Measurements from ENCODE around the gene MRPS14. TPM values are rescaled to one million over a fixed set of nuclear protein-coding genes. Genes with fewer than 3 reads are reported as not detected.

Gene MRPS14
- polyA plus RNA-seq, 1 donor from 2014 or later: 49.5 TPM

- Histone ChIP-seq H3K9me2 (ENCODE audit: insufficient read depth, low read length) (no peaks in the 10 kb centered on the region), H3K4me3 (ENCODE audit: low read length) (no peak overlapping the region), H3K9me3 (ENCODE audit: low read length) (no peaks in the 10 kb centered on the region), H3K9ac (ENCODE audit: low read length) (no peak overlapping the region), H4K20me1 (ENCODE audit: insufficient read depth) (no peaks in the 10 kb centered on the region), H3K79me2 (replicated peaks; ENCODE audit: insufficient read depth, low read length) (no peaks in the 10 kb centered on the region), H2AFZ (ENCODE audit: low read depth, low read length) (no peak overlapping the region), H3K36me3 (ENCODE audit: insufficient read depth, low read length) (no peaks in the 10 kb centered on the region), H3K4me2 (ENCODE audit: low read length) (no peak overlapping the region), H3K27me3 (ENCODE audit: insufficient read depth, low read depth, low read length) (no peaks in the 10 kb centered on the region), H3K27ac (ENCODE audit: low read length) (no peak overlapping the region), H3F3A (ENCODE audit: insufficient read depth, low read length, poor library complexity, severe bottlenecking) (no peaks in the 10 kb centered on the region)
- no peak for TF ChIP-seq TAF1 (IDR thresholded peaks at IDR 0.05; ENCODE audit: low read depth)
- no peak for TF ChIP-seq REST (IDR thresholded peaks at IDR 0.05; ENCODE audit: borderline replicate concordance)
- TF ChIP-seq RAD21 (conservative IDR thresholded peaks at IDR 0.05): no peak
- no peak for TF ChIP-seq POLR2AphosphoS5 (IDR thresholded peaks at IDR 0.05)
- TF ChIP-seq CTCF (IDR thresholded peaks at IDR 0.05; ENCODE audit: poor library complexity, severe bottlenecking): no peak
- no peak for TF ChIP-seq EZH2 (IDR thresholded peaks at IDR 0.05; ENCODE audit: borderline replicate concordance, insufficient read depth, low read length, poor library complexity, severe bottlenecking)
- TF ChIP-seq MXI1 (conservative IDR thresholded peaks at IDR 0.05; ENCODE audit: poor library complexity, severe bottlenecking): no peak
- TF ChIP-seq EP300 (conservative IDR thresholded peaks at IDR 0.05; ENCODE audit: poor library complexity, severe bottlenecking): no peak
These were observed 46.7 kb downstream of the MRPS14 start for GRCh38 chr1:174976436-174977108.

GRCh38 chr1:174975764-174976163, 47.5 kb downstream of the MRPS14 start:
- H3K27ac ChIP-seq (ENCODE audit: low read length): no peak overlapping the region
- no peaks in the 10 kb centered on the region for H4K20me1 ChIP-seq (ENCODE audit: insufficient read depth)
- H3K79me2 ChIP-seq (replicated peaks; ENCODE audit: insufficient read depth, low read length): no peaks in the 10 kb centered on the region
- no peaks in the 10 kb centered on the region for H3K36me3 ChIP-seq (ENCODE audit: insufficient read depth, low read length)
- no peaks in the 10 kb centered on the region for H3K27me3 ChIP-seq (ENCODE audit: insufficient read depth, low read depth, low read length)
- H3K9ac ChIP-seq (ENCODE audit: low read length): no peak overlapping the region
- H3K9me2 ChIP-seq (ENCODE audit: insufficient read depth, low read length): no peaks in the 10 kb centered on the region
- H3K9me3 ChIP-seq (ENCODE audit: low read length): no peaks in the 10 kb centered on the region
- no peak overlapping the region for H2AFZ ChIP-seq (ENCODE audit: low read depth, low read length)
- no peak overlapping the region for H3K4me3 ChIP-seq (ENCODE audit: low read length)
- no peak overlapping the region for H3K4me2 ChIP-seq (ENCODE audit: low read length)
- H3F3A ChIP-seq (ENCODE audit: insufficient read depth, low read length, poor library complexity, severe bottlenecking): no peaks in the 10 kb centered on the region
- TF ChIP-seq RAD21 (conservative IDR thresholded peaks at IDR 0.05) (no peak), EP300 (conservative IDR thresholded peaks at IDR 0.05; ENCODE audit: poor library complexity, severe bottlenecking) (no peak), TAF1 (IDR thresholded peaks at IDR 0.05; ENCODE audit: low read depth) (no peak)

Measured in neural cell (in vitro differentiated cells).